Psoas muscle (tissue), 8 donors: ENCODE data around the gene LIPT1. TPM values are rescaled to one million over a fixed set of nuclear protein-coding genes. Genes with fewer than 3 reads are reported as not detected.
A peak's percentile ranks its signal among the peaks of the same experiment; 100 is the strongest.
"Not testable (repeated sequence)": the region's sequence is repeated elsewhere in the genome, so short reads cannot be mapped to it uniquely, and the experiment has no call there.

ENCODE experiments used
- ATAC-seq, 4 donors: fragments of 200-7000 bp; cut with Tn5 transposase; one replicate each; pipeline ENCODE4 v1.9.1; 2020; ENCODE audit warnings: moderate library complexity in 3 of 4, mild to moderate bottlenecking in 2 of 4
- DNase-seq, 2 donors: peaks; one replicate each; pipeline ENCODE4 v3.0.0-alpha.2; 2020
- H3K27ac ChIP-seq: fragments of 200-600 bp; one replicate; pipeline ENCODE4 v1.8.0; 2022
- H3K27me3 ChIP-seq, 3 donors: fragments of 200-600 bp in 1 of 3; one replicate each; pipeline versions ENCODE4 v1.6.1 to v1.8.0; 2013 to 2022; ENCODE audit warnings: low read length in 2 of 3, mild to moderate bottlenecking in 2 of 3, moderate library complexity in 1 of 3; ENCODE audit not compliant: insufficient read depth in 3 of 3
- H3K36me3 ChIP-seq, 2 donors: fragments of 200-600 bp in 1 of 2; one replicate each; pipeline versions ENCODE4 v1.6.1 to v1.8.0; 2013 to 2022; ENCODE audit warnings: low read depth in 1 of 2, mild to moderate bottlenecking in 1 of 2, moderate library complexity in 1 of 2; ENCODE audit not compliant: insufficient read depth in 1 of 2
- H3K4me1 ChIP-seq: fragments of 200-600 bp; one replicate; pipeline ENCODE4 v1.8.0; 2022
- H3K4me3 ChIP-seq: fragments of 200-600 bp; one replicate; pipeline ENCODE4 v1.8.0; 2022; ENCODE audit warnings: mild to moderate bottlenecking
- H3K9me3 ChIP-seq: fragments of 200-600 bp; one replicate; pipeline ENCODE4 v1.8.0; 2022
- WGBS, 3 donors: extraction: QIAGEN DNeasy Blood & Tissue Kit; methylation state at CpG; one replicate each; pipeline versions ENCODE4 v1.1.6 to v1.1.7; 2013; 5-methylcytosine and 5-hydroxymethylcytosine counted together
- intact Hi-C, 2 donors: fragments of 100-400 bp; cut with DNase I; formaldehyde crosslinking; loops; one replicate each; pipeline versions ENCODE4 v1.11.0 to v1.14.2; 2022
- polyA plus RNA-seq, 3 donors: library from polyadenylated mRNA; stranded (reverse); fragments of 200-250 nt; gene quantifications; one replicate each; pipeline ENCODE4 v1.2.3, GENCODE V29; 2013
- total RNA-seq, 4 donors: library from RNA; stranded (reverse); fragmentation: NEBNext Ultra II Directional in 2 of 4; extraction: Animal tissue kit (Norgen Biotek cat#: 25700) in 2 of 4; gene quantifications; one replicate each; pipeline versions ENCODE4 v1.2.1 to v1.2.4, GENCODE V29; 2021 to 2023
- TF ChIP-seq, protein P1 (sequence below): fragments of 200-600 bp; IDR thresholded peaks from one replicate; pipeline ENCODE4 v1.8.0; 2022; ENCODE audit warnings: antibody characterized with exemption
- donor health status: healthy with polysubstance abuse.
- donor health status: DM: no; HTN: no; CAD: no; lungs with moderate emphysema.
- donor health status: Bipolar disorder and iron deficiency.
- donor health status: healthy.
- donor health status: DM: yes; HTN: yes; CAD: no.
- donor health status: DM: no; HTN: no; CAD: no.
- donor health status: DM: no; HTN: no; CAD: no.
- donor health status: DM: yes; HTN: yes; CAD: no.

Gene LIPT1
- total and polyA plus RNA-seq, 7 donors = 6.7 to 11.3 (median 8.9) TPM

DNA sequence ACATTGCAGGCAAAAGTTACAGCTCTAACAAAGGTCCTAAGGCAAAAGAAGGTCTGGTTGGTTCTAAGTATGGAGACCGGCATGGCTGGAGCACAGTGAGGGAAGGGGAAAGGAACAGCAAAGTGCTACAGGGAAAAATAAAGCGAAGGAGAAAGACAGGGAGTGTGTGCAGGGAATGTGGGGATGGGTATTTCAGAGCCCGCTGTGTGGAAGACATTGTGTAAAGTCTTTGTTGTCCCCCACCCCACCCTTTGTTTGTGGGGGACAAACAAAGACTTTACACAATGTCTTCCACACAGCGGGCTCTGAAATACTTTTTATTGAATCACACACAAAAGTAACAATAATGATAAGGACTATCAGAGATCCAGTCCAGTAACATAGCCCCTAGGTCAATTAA is 42.1 kb upstream of the LIPT1 start:
- Histone ChIP-seq H3K36me3 (no peaks in the 10 kb centered on the region), H3K4me3 (no peak overlapping the region), H3K27ac (no peak overlapping the region), H3K27me3 (no peaks in the 10 kb centered on the region), H3K4me1 (no peaks in the 10 kb centered on the region), H3K9me3 (no peaks in the 10 kb centered on the region)
- TF ChIP-seq, protein P1, sequence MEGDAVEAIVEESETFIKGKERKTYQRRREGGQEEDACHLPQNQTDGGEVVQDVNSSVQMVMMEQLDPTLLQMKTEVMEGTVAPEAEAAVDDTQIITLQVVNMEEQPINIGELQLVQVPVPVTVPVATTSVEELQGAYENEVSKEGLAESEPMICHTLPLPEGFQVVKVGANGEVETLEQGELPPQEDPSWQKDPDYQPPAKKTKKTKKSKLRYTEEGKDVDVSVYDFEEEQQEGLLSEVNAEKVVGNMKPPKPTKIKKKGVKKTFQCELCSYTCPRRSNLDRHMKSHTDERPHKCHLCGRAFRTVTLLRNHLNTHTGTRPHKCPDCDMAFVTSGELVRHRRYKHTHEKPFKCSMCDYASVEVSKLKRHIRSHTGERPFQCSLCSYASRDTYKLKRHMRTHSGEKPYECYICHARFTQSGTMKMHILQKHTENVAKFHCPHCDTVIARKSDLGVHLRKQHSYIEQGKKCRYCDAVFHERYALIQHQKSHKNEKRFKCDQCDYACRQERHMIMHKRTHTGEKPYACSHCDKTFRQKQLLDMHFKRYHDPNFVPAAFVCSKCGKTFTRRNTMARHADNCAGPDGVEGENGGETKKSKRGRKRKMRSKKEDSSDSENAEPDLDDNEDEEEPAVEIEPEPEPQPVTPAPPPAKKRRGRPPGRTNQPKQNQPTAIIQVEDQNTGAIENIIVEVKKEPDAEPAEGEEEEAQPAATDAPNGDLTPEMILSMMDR = no peak
- intact Hi-C loops = no loop called here
- ATAC-seq (no peak), DNase-seq (no peak)
- WGBS, 3 donors = 78 to 85% (median 83%) methylated on average over 4 of the region's 4 CpGs

DNA sequence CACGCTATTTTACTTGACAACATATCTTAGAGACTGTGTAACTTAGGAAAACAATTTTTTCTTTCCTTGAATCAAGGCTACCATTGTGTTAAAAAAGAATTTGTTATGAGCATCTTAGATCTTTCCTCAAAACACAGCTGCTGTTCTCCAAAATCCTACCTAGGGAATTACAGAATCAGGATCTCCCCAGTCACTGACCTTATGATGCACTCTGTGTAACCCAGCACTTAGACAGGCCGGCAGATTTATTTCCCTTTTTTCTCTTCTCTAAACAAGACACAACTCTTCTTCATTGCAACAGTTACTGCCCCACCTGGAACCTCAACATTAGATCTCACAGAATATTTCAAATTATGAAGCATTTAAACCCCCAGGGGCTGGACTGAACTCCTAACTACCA is 26.8 kb upstream of the LIPT1 start:
- Histone ChIP-seq H3K4me1 (no peaks in the 10 kb centered on the region), H3K9me3 (peaks cover 16% of the 10 kb centered on the region), H3K27me3 (no peaks in the 10 kb centered on the region), H3K36me3 (peaks cover 0 to 11% of the 10 kb centered on the region in 2 donors), H3K4me3 (no peak overlapping the region), H3K27ac (no peak overlapping the region)
- ATAC-seq (no peak), DNase-seq (no peak)
- 60 to 62% (median 61%) methylated on average over 2 of the region's 2 CpGs for WGBS, 3 donors
- TF ChIP-seq, protein P1 = no peak
- intact Hi-C loops = no loop called here

DNA sequence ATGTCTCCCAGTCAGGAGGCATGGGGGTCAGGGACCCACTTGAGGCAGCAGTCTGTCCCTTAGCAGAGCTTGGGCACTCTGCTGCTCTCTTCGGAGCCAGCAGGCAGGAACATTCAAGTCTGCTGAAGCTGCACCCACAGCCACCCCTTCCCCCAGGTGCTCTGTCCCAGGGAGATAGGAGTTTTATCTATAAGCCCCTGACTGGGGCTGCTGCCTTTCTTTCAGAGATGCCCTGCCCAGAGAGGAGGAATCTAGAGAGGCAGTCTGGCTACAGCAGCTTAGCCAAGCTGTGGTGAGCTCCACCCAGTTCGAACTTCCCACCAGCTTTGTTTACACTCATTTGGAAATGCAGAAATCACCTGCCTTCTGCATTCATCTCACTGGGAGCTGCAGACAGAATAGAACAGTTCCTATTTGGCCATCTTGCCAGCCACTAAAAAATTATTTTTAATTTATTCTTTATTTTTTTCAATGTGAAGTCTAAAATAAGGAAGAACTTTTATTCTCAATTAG is 19.7 kb upstream of the LIPT1 start:
- intact Hi-C loops, DNase-seq, H3K36me3 ChIP-seq, H3K4me3 ChIP-seq, H3K4me1 ChIP-seq, H3K27me3 ChIP-seq, H3K9me3 ChIP-seq, H3K27ac ChIP-seq, ATAC-seq: not testable (repeated sequence)
- 85 to 96% (median 94%) methylated on average over 2 of the region's 2 CpGs for WGBS, 3 donors

DNA sequence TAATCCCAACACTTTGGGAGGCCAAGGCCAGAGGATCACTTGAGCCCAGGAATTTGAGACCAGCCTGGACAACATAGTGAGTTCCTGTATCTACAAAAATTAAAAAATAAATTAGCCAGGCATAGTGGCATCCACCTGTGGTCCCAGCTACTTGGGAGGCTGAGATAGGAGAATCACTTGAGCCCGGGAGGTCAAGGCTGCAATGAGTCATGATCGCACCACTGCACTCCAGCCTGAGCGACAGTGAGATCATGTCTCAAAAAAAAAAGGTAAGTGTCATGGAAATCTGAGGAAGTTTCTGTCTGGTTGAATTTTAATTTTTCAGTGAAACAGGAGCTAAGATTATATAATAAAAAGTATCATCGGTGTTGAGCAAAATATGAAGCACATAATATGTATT is 15.8 kb upstream of the LIPT1 start:
- ATAC-seq (no peak), DNase-seq (no peak)
- 98 to 99% (median 98%) methylated on average over 4 of the region's 4 CpGs for WGBS, 3 donors
- no peaks in the 10 kb centered on the region for H3K9me3 ChIP-seq
- no peaks in the 10 kb centered on the region for H3K27me3 ChIP-seq
- H3K27ac ChIP-seq = no peak overlapping the region
- intact Hi-C loops = no loop called here
- TF ChIP-seq, protein P1 = no peak
- no peaks in the 10 kb centered on the region for H3K4me1 ChIP-seq
- no peak overlapping the region for H3K4me3 ChIP-seq
- H3K36me3 ChIP-seq = no peaks in the 10 kb centered on the region

DNA sequence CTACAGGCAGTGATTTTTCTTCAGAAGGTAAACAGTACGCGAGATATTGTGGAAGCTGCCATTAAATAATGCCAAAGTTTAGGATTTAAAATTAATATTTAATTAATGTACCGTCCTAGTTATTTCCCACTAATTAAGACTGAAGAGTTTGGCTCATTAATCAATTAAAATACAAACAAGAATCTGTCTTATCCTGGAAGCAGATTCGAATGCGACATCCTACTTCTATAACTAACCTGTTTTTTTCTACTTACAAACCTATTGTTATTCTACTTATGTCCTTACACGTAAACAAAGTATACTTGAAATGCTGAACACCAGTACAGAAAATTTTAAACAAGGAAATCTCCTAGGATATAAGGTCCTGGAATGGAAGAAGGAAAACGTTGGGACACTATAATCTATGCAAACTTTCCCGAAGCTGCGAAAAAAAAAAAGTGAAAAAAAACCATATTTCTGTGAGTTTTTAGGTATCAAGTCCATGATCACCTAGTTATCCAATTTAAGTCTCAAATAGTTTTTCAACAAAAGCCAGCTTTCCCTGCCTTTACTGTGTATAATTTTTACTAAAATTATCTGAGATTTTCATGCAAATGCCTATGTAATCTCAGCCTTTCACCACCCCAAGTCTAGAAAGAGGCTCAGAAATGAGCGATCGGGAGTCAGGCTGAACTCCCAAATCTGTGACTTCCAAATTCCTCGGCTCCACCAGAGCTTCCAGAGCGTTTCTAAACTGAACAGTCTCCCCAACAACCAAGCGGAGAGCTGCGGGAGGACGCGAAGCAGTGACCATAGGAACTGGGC is 14.5 kb upstream of the LIPT1 start:
- H3K27me3 ChIP-seq = no peaks in the 10 kb centered on the region
- peak overlapping the region; percentile 46 for H3K27ac ChIP-seq
- H3K9me3 ChIP-seq = no peaks in the 10 kb centered on the region
- H3K4me3 ChIP-seq = peak overlapping the region; percentile 88
- 24 to 27% (median 25%) methylated on average over 17 of the region's 17 CpGs for WGBS, 3 donors
- no peaks in the 10 kb centered on the region for H3K4me1 ChIP-seq
- ATAC-seq (no peak), DNase-seq (no peak)
- no peaks in the 10 kb centered on the region for H3K36me3 ChIP-seq
- intact Hi-C loops = no loop called here
- TF ChIP-seq, protein P1 = no peak
